Upper lobe of right lung (tissue), 1 donor: ENCODE results near the gene SHB. TPM values are rescaled to one million over a fixed set of nuclear protein-coding genes. Genes with fewer than 3 reads are reported as not detected.

Experiments used
- ATAC-seq: fragments of 200-7000 bp; cut with Tn5 transposase; one replicate; pipeline ENCODE4 v1.9.1; 2020; ENCODE audit warnings: mild to moderate bottlenecking, moderate library complexity
- DNase-seq: peaks from one replicate; pipeline ENCODE4 v3.0.0-alpha.2; 2020
- H3K27ac ChIP-seq: fragments of 200-600 bp; one replicate; pipeline ENCODE4 v1.8.0; 2022
- H3K27me3 ChIP-seq: fragments of 200-600 bp; one replicate; pipeline ENCODE4 v1.8.0; 2022; ENCODE audit warnings: mild to moderate bottlenecking
- H3K36me3 ChIP-seq: fragments of 200-600 bp; one replicate; pipeline ENCODE4 v1.8.0; 2022
- H3K4me1 ChIP-seq: fragments of 200-600 bp; one replicate; pipeline ENCODE4 v1.8.0; 2022
- H3K4me3 ChIP-seq: fragments of 200-600 bp; one replicate; pipeline ENCODE4 v1.8.0; 2022; ENCODE audit warnings: mild to moderate bottlenecking
- H3K9me3 ChIP-seq: fragments of 200-600 bp; one replicate; pipeline ENCODE4 v1.8.0; 2022
- intact Hi-C: fragments of 100-400 bp; cut with DNase I; formaldehyde crosslinking; loops from one replicate; pipeline ENCODE4 v1.11.0; 2022
- total RNA-seq: library from RNA; stranded (reverse); fragmentation: NEBNext Ultra II Directional; extraction: Animal tissue kit (Norgen Biotek cat#: 25700); gene quantifications from one replicate; pipeline ENCODE4 v1.2.1, GENCODE V29; 2021
- TF ChIP-seq, protein P1 (sequence below): fragments of 200-600 bp; IDR thresholded peaks from one replicate; pipeline ENCODE4 v1.8.0; 2022; ENCODE audit warnings: antibody characterized with exemption
- donor health status: DM: no; HTN: yes; CAD: no; lungs with severe emphysema.

The SHB gene
- total RNA-seq, 1 donor from 2014 or later: 33.4 TPM

GRCh38 chr9:37928552-37929430 lies 140.2 kb downstream of the SHB start:
- no peak for ATAC-seq
- DNase-seq: no peak
- H3K4me1 ChIP-seq: peaks cover 26% of the 10 kb centered on the region
- H3K9me3 ChIP-seq: no peaks in the 10 kb centered on the region
- intact Hi-C loops: no loop called here
- no peak overlapping the region for H3K27ac ChIP-seq
- TF ChIP-seq, protein P1, sequence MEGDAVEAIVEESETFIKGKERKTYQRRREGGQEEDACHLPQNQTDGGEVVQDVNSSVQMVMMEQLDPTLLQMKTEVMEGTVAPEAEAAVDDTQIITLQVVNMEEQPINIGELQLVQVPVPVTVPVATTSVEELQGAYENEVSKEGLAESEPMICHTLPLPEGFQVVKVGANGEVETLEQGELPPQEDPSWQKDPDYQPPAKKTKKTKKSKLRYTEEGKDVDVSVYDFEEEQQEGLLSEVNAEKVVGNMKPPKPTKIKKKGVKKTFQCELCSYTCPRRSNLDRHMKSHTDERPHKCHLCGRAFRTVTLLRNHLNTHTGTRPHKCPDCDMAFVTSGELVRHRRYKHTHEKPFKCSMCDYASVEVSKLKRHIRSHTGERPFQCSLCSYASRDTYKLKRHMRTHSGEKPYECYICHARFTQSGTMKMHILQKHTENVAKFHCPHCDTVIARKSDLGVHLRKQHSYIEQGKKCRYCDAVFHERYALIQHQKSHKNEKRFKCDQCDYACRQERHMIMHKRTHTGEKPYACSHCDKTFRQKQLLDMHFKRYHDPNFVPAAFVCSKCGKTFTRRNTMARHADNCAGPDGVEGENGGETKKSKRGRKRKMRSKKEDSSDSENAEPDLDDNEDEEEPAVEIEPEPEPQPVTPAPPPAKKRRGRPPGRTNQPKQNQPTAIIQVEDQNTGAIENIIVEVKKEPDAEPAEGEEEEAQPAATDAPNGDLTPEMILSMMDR: no peak
- H3K27me3 ChIP-seq: no peaks in the 10 kb centered on the region
- no peak overlapping the region for H3K4me3 ChIP-seq
- H3K36me3 ChIP-seq: peaks cover 4% of the 10 kb centered on the region

GRCh38 chr9:37927601-37928551 lies 141.2 kb downstream of the SHB start:
- Histone ChIP-seq H3K27ac (no peak overlapping the region), H3K36me3 (peaks cover 4% of the 10 kb centered on the region), H3K4me3 (no peak overlapping the region), H3K27me3 (no peaks in the 10 kb centered on the region), H3K9me3 (no peaks in the 10 kb centered on the region), H3K4me1 (peaks cover 26% of the 10 kb centered on the region)
- TF ChIP-seq, protein P1: no peak
- no peak for DNase-seq
- no peak for ATAC-seq
- intact Hi-C loops: no loop called here

GRCh38 chr9:37927132-37927531 lies 141.9 kb downstream of the SHB start:
- no peaks in the 10 kb centered on the region for H3K27me3 ChIP-seq
- peak overlapping the region; percentile 24 for H3K27ac ChIP-seq
- no peak for ATAC-seq
- peaks cover 4% of the 10 kb centered on the region for H3K36me3 ChIP-seq
- intact Hi-C loops: no loop called here
- TF ChIP-seq, protein P1: no peak
- H3K4me3 ChIP-seq: no peak overlapping the region
- DNase-seq: no peak
- H3K9me3 ChIP-seq: no peaks in the 10 kb centered on the region
- peaks cover 26% of the 10 kb centered on the region for H3K4me1 ChIP-seq

DNA sequence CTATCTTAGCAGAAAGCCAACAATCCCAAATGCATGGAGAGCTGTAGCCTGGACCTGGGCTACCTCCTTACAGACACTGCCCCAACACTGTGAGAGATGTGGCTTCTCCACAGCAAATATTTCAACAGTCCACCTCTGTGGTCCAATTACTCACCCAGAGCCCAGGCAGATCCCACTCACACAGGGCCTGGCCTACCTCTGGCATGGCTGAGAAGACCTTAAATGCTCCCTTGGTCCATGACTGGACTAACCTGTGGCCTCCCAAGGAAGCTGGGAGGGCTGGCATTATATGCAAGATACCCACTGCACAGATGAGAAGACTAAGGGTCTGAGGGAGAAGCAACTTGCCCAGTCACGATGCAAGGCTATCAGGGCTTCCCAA lies 142.3 kb downstream of the SHB start:
- H3K4me3 ChIP-seq: no peak overlapping the region
- intact Hi-C loops: no loop called here
- peak overlapping the region; percentile 24 for H3K27ac ChIP-seq
- H3K27me3 ChIP-seq: no peaks in the 10 kb centered on the region
- TF ChIP-seq, protein P1: no peak
- DNase-seq (no peak), ATAC-seq (no peak)
- peaks cover 26% of the 10 kb centered on the region for H3K4me1 ChIP-seq
- peaks cover 4% of the 10 kb centered on the region for H3K36me3 ChIP-seq
- no peaks in the 10 kb centered on the region for H3K9me3 ChIP-seq

GRCh38 chr9:37925786-37926736 lies 143.0 kb downstream of the SHB start:
- TF ChIP-seq, protein P1: no peak
- no peaks in the 10 kb centered on the region for H3K27me3 ChIP-seq
- H3K9me3 ChIP-seq: no peaks in the 10 kb centered on the region
- peak; percentile 55 for ATAC-seq
- intact Hi-C loops: no loop called here
- peaks cover 26% of the 10 kb centered on the region for H3K4me1 ChIP-seq
- peaks cover 4% of the 10 kb centered on the region for H3K36me3 ChIP-seq
- H3K27ac ChIP-seq: no peak overlapping the region
- H3K4me3 ChIP-seq: no peak overlapping the region
- peak; percentile 60 for DNase-seq
